ENCODE results near the gene SLC35A3.

SLC35A3 gene

DNA sequence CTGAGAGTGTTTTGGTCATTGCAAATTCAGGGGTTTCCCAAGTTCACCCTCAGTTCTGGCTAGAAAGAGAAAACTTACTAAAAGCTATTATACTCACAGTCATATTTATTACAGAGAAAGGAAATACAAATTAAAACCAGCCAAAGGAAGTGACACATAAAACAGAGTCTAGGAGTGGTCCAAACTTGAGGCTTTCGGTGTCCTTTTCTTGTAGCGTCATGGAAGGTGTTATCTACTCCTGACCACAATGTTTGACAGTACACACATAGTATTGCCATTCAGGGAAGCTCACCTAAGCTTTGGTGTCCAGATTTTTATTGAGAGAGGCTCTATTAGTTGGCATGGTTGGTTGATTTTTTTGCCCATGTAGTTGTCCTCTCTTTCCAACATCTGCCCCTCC lies 59.0 kb downstream of the SLC35A3 start:
- in situ Hi-C loops (cut with MboI; ENCODE audit: low sequenced_read_pairs, unreplicated experiment): loop anchor here (25.0 kb wide), 1 partner anchor 859 kb away; the partner anchor contains the start of genes EXTL2 and SLC30A7
- DNase-seq (ENCODE audit: low spot score): no peak
- TF ChIP-seq, protein P1, sequence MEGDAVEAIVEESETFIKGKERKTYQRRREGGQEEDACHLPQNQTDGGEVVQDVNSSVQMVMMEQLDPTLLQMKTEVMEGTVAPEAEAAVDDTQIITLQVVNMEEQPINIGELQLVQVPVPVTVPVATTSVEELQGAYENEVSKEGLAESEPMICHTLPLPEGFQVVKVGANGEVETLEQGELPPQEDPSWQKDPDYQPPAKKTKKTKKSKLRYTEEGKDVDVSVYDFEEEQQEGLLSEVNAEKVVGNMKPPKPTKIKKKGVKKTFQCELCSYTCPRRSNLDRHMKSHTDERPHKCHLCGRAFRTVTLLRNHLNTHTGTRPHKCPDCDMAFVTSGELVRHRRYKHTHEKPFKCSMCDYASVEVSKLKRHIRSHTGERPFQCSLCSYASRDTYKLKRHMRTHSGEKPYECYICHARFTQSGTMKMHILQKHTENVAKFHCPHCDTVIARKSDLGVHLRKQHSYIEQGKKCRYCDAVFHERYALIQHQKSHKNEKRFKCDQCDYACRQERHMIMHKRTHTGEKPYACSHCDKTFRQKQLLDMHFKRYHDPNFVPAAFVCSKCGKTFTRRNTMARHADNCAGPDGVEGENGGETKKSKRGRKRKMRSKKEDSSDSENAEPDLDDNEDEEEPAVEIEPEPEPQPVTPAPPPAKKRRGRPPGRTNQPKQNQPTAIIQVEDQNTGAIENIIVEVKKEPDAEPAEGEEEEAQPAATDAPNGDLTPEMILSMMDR (IDR thresholded peaks at IDR 0.05; ENCODE audit: borderline replicate concordance, control extremely low read depth, extremely low read depth, insufficient read depth, missing control alignments): no peak

DNA sequence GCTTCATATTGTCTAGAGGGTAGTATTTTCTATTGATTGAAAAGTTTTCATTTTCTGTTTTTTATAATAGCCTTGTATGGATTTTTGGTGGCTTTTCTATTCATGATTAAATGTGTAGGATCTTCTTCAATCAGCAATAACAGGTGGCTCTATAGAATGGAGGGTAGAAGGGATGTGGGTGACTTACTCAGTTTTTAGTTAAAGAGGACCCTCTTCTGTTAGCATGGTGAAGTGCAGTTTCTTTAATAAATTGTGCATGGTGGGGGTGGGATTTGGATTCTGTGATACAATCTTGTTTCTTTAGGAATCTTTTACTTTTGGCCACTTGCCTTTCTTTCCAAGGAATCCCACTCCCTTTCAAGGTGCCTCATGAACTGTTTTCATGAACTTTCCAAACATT lies 64.7 kb downstream of the SLC35A3 start:
- TF ChIP-seq, protein P1 (IDR thresholded peaks at IDR 0.05; ENCODE audit: borderline replicate concordance, control extremely low read depth, extremely low read depth, insufficient read depth, missing control alignments): peak; percentile 33
- in situ Hi-C loops (cut with MboI; ENCODE audit: low sequenced_read_pairs, unreplicated experiment): loop anchor here (25.0 kb wide), 1 partner anchor 853 kb away; the partner anchor contains the start of genes EXTL2 and SLC30A7
- DNase-seq (ENCODE audit: low spot score): peak; percentile 51

DNA sequence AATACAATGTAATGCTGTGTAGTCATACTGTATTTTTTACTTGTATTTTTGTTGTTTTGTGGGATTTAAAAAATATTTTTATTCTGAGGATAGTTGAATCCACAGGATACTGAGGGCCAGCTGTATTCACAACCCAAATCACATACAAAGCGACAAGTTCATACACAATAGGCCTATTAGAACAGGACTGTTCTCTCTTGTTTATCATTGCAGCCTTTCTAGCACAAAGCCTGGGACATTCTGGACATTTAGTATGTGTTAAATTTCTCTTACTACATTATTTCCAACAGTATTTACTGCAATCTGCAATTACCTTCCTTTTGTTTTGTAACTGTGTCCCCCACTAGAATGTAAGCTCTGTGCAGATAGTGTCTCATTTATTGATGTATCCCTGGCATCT lies 65.4 kb downstream of the SLC35A3 start:
- no peak for DNase-seq (ENCODE audit: low spot score)
- TF ChIP-seq, protein P1 (IDR thresholded peaks at IDR 0.05; ENCODE audit: borderline replicate concordance, control extremely low read depth, extremely low read depth, insufficient read depth, missing control alignments): no peak
- in situ Hi-C loops (cut with MboI; ENCODE audit: low sequenced_read_pairs, unreplicated experiment): loop anchor here (25.0 kb wide), 1 partner anchor 852 kb away; the partner anchor contains the start of genes EXTL2 and SLC30A7

DNA sequence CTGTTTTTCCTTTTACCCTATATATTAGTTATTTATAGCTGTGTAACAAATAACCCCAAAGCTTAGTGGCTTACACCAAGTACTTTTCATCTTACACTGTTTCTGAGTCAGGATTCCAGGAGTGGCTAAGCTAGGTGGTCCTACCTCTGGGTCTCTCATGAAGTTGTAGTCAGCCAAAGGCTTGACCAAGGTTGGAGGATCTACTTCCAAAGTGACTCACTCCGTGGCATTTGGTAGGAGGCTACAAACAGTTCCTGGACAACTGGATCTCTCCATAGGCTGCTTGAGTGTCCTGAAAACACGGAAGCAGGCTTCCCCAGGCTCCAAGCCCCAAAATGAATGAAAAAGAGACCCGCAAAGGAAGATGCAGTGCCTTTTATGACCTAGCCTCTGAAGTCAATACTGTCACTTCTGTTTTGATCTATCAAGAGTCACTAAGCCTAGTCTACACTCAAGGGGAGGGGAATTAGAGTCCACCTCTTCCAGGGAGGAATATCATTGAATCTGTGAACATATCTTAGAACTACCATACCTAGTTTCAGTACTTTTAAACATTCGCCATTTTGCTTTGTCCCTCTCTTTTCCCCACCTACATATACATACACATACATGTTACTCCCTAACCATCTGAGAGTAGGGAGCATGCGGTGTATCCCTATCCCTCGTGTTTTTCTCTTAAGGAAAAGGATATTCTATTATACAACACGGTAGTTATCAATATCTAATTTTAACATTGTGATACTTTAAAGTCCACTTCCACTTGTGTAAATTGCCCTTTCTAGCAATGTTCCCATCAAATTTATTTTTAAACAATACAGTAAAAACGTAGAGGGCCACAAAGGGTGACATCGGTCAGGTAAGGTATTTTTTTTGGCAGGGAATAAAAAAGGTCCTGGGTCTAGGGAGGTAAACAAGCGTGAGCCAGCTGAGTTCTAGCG lies 67.2 kb downstream of the SLC35A3 start:
- TF ChIP-seq, protein P1 (IDR thresholded peaks at IDR 0.05; ENCODE audit: borderline replicate concordance, control extremely low read depth, extremely low read depth, insufficient read depth, missing control alignments): no peak
- no peak for DNase-seq (ENCODE audit: low spot score)
- in situ Hi-C loops (cut with MboI; ENCODE audit: low sequenced_read_pairs, unreplicated experiment): loop anchor here (25.0 kb wide), 1 partner anchor 850 kb away; the partner anchor contains the start of genes EXTL2 and SLC30A7

DNA sequence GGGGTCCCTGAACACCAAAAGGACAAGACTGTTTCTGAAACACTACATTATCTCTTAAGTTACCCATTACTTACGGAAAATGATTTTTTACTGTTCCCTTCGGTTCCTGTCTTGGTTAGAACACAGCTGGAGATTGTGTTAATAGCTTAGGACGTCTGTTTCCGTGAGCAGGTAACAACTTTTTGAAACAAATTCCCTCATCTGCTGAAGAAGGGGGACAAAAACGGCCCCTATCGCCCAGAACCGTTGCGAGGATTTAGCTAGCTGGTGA lies 67.8 kb downstream of the SLC35A3 start:
- DNase-seq (ENCODE audit: low spot score): no peak
- in situ Hi-C loops (cut with MboI; ENCODE audit: low sequenced_read_pairs, unreplicated experiment): loop anchor here (25.0 kb wide), 1 partner anchor 850 kb away; the partner anchor contains the start of genes EXTL2 and SLC30A7
- TF ChIP-seq, protein P1 (IDR thresholded peaks at IDR 0.05; ENCODE audit: borderline replicate concordance, control extremely low read depth, extremely low read depth, insufficient read depth, missing control alignments): no peak

DNA sequence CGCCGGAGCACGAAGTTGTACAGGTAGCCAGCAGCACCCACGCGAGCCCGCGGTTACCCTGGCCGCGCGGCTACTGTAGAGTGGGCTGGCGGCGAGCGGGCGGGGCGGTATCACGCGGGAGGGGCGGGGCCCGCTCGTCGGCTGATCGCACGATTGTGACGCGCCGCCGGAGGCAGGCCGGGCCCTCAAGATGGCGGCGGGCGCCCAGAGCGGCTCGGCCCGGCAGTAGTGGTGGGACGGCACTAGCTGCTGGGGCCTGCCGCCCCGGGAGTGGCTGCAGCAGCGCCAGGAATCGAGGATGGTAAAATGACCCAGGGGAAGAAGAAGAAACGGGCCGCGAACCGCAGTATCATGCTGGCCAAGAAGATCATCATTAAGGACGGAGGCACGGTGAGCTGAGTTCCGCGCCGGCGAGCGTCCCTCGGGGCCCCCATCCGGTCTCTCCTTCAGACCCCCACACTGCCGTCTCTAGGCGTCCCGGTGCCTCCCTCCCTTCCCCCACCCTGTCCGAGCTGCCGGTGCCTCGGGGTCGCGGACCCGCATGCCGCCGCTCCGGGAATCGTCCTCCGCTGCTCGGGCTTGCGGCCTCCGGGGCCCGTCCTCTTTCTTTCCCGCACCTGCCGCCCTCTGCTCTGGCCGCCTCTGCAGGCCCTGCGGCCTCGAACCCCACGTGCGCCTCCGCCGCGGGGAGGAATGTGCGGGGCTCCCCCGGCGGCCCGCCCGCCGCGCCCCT lies 68.3 kb downstream of the SLC35A3 start:
- TF ChIP-seq, protein P1 (IDR thresholded peaks at IDR 0.05; ENCODE audit: borderline replicate concordance, control extremely low read depth, extremely low read depth, insufficient read depth, missing control alignments): no peak
- in situ Hi-C loops (cut with MboI; ENCODE audit: low sequenced_read_pairs, unreplicated experiment): loop anchor here (25.0 kb wide), 1 partner anchor 849 kb away; the partner anchor contains the start of genes EXTL2 and SLC30A7
- DNase-seq (ENCODE audit: low spot score): peak; percentile 93
